ENCODE data around the gene OR52R1.
"Not testable (repeated sequence)": the region's sequence is repeated elsewhere in the genome, so short reads cannot be mapped to it uniquely, and the experiment has no call there.

The OR52R1 gene

DNA sequence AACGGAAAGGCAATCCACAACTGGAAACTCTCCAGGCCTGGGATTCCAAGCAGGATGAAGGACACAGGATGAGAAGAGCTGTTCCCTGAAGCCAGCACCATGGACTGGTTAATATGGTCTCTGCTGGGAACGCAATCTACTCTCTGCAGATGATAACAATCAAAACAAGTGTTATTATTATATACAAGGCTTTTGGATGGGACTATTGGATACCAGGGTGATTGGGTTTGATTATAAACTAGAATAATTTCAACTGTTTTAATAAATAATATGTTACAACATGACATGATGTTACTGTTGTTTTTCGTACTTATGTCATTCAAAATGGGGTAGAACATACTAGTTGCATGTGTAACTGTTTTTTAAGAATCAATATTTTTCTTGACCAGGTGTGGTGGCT lies at the start of gene OR52R1:
Gene OR52R1 (minus strand): TSS at position 101 of the 400 bp plus-strand sequence. CDS start 0 bp downstream, at position 101.
- Histone ChIP-seq H3K4me3 (ENCODE audit: low read length) (no peak within 1 kb of the TSS), H2AFZ (ENCODE audit: low read depth, low read length) (no peak within 1 kb of the TSS), H3K36me3 (ENCODE audit: insufficient read depth, low read length) (no peaks in the 10 kb centered on the region), H3K27me3 (ENCODE audit: insufficient read depth, low read length) (no peaks in the 10 kb centered on the region), H3K9me3 (ENCODE audit: low read length) (no peaks in the 10 kb centered on the region), H3K4me1 (ENCODE audit: insufficient read depth, low read length) (no peaks in the 10 kb centered on the region)

DNA sequence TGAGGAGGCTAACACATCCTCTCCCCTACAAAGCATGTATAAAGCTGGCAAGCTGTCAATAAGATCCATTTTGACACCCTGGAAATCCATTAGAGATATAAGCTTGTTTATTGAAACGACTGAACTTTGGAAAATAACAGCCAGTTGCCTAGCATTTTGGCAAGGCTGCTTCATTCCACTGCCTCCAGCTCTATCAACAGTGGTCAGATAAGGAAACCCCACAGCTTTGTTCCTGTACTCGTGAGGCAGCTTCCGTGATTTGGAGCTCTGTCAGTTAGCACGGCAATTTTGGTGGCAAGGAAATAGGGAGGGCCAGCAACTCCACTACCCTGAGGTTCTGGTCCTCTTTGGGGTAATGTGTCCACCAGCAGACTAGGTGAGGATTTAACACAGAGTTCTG lies 46.9 kb upstream of the OR52R1 start:
- H3K4me1 ChIP-seq (ENCODE audit: insufficient read depth, low read length) = no peaks in the 10 kb centered on the region
- H3K36me3 ChIP-seq (ENCODE audit: insufficient read depth, low read length) = no peaks in the 10 kb centered on the region
- H3K4me3 ChIP-seq (ENCODE audit: low read length) = no peak overlapping the region
- H3K9me3 ChIP-seq (ENCODE audit: low read length) = no peaks in the 10 kb centered on the region
- no peaks in the 10 kb centered on the region for H3K27me3 ChIP-seq (ENCODE audit: insufficient read depth, low read length)
- H2AFZ ChIP-seq (ENCODE audit: low read depth, low read length) = no peak overlapping the region

DNA sequence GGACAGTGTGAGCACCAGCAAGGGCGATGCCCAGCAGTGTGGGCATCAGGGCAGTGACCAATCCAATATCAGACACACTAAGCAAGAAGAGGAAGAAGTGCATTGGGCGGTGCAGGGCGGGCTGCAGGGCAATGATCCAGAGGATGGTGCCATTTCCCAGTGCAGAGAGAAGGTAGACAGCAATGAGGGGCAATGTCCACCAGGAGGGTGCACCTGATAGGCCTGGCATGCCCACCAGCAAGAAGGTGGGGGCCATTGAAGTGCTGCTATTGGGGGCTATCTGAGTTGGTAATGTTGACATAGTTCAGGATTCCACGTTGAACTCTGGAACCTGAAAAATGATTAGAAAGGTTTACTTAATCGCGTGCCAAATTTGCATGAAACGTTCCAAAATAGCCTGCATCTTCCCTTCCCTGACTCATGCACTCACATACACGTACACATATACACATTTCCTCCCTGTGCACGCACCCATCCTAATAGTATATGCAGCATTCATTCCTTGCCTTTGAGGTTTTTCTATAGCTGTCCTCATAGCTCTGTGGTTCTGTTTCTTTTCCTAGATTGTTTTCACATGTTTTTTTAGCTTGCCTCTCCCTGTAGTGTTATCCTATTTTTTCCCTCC lies 44.8 kb upstream of the OR52R1 start, which contains the start of gene OR51S1:
Gene OR51S1 (minus strand): TSS at position 301 of the 625 bp plus-strand sequence. CDS start 0 bp downstream, at position 301.
- Histone ChIP-seq H3K4me1 (ENCODE audit: insufficient read depth, low read length) (no peaks in the 10 kb centered on the region), H3K9me3 (ENCODE audit: low read length) (no peaks in the 10 kb centered on the region), H2AFZ (ENCODE audit: low read depth, low read length) (no peak within 1 kb of the TSS), H3K4me3 (ENCODE audit: low read length) (no peak within 1 kb of the TSS), H3K36me3 (ENCODE audit: insufficient read depth, low read length) (no peaks in the 10 kb centered on the region), H3K27me3 (ENCODE audit: insufficient read depth, low read length) (no peaks in the 10 kb centered on the region)

DNA sequence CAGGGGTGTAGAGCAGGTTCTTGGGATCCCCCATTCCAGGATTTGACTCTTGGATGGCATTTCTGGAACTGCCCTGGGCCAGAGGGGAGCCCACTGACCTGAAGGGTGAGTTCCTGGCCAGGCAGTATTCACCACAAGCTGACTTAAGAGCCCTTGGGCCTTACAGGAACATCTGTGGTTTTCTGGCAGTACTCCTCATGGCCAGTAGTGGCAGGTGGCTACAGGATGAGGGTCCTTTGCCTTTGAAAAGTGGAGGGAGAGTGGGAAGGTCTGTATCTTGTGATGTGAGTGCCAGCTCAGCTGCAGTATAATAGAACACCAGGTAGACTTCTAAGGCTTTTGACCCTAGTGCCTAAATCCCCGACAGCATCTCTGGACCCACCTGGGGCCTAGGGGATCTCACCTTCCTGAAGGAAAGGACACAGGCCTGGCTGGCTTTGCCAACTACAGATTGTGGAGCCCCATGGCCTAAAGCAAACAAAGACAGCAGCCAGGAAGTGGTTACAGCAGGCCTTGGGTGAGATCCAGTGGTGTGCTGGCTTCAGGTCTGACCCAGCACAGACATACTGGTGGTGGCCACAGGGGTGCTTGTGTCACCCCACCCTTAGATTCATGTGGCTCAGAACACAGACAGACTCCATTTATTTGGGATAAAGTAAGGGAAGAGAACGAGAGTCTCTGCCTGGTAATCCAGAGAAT lies 35.8 kb upstream of the OR52R1 start:
- Histone ChIP-seq H3K27me3 (ENCODE audit: insufficient read depth, low read length) (no peaks in the 10 kb centered on the region), H2AFZ (ENCODE audit: low read depth, low read length) (no peak overlapping the region), H3K9me3 (ENCODE audit: low read length) (no peaks in the 10 kb centered on the region), H3K4me3 (ENCODE audit: low read length) (no peak overlapping the region), H3K4me1 (ENCODE audit: insufficient read depth, low read length) (no peaks in the 10 kb centered on the region), H3K36me3 (ENCODE audit: insufficient read depth, low read length) (no peaks in the 10 kb centered on the region)

DNA sequence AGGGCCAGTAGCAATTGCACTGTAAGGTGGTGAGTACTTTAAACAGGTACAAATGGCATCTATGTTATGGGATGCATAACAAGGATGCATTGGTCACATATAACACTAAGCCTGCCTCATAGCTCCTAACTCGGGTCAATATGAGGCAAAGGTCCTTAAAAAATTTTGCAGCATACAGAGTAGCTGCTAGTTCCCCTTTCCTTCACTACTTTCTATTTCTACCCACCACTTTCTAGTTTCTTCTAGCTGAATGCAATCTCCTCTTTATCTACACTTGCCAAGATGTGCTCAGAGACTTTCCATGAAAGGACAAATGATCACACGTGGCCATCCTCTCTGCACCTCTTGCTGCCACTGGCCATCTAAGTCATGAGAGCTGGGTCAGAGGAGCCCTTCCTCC lies 26.7 kb upstream of the OR52R1 start:
- Histone ChIP-seq H2AFZ (ENCODE audit: low read depth, low read length) (no peak overlapping the region), H3K4me3 (ENCODE audit: low read length) (no peak overlapping the region), H3K27me3 (ENCODE audit: insufficient read depth, low read length) (no peaks in the 10 kb centered on the region), H3K9me3 (ENCODE audit: low read length) (no peaks in the 10 kb centered on the region), H3K36me3 (ENCODE audit: insufficient read depth, low read length) (no peaks in the 10 kb centered on the region), H3K4me1 (ENCODE audit: insufficient read depth, low read length) (no peaks in the 10 kb centered on the region)

DNA sequence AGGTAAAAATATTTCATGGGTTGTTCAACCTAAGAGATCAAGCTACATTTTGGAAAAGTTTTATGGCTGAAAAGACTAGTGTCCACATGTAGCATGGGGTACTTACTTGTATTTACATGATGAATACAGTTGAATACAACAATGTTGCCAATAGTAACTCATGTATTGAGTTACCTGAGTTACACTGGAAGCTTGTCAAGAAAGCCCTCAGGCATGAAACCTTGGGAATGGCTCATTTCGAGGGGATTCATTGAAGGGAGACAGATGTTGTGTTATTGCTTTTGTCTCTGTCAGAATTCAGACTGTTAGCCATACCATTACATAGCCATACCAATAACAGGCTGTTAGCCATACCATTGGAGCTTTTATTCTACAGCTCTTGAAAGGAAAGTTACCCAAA lies 26.2 kb upstream of the OR52R1 start:
- Histone ChIP-seq H3K36me3 (ENCODE audit: insufficient read depth, low read length) (no peaks in the 10 kb centered on the region), H3K9me3 (ENCODE audit: low read length) (no peaks in the 10 kb centered on the region), H2AFZ (ENCODE audit: low read depth, low read length) (no peak overlapping the region), H3K4me3 (ENCODE audit: low read length) (no peak overlapping the region), H3K27me3 (ENCODE audit: insufficient read depth, low read length) (no peaks in the 10 kb centered on the region), H3K4me1 (ENCODE audit: insufficient read depth, low read length) (no peaks in the 10 kb centered on the region)

DNA sequence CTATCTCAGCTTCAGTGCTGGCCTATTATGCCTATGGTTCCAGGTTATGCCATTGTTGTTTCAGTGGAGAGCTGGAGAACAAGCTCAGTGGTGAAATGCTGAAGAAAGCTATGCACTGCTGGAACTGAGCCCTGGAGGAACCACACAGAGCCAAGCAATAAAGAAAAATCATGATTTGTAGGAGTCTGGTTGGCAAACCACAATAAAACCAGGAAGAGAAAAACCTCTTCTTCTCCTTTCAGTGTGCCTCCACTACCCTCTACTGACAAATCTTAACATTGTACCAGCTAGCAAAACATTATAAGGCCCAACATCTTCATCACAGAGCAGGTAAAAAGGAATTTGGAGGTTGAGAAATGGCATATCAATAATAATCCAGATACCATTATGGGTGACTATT lies 22.2 kb upstream of the OR52R1 start:
- Histone ChIP-seq H3K4me1 (ENCODE audit: insufficient read depth, low read length) (no peaks in the 10 kb centered on the region), H3K4me3 (ENCODE audit: low read length) (no peak overlapping the region), H3K36me3 (ENCODE audit: insufficient read depth, low read length) (no peaks in the 10 kb centered on the region), H3K9me3 (ENCODE audit: low read length) (no peaks in the 10 kb centered on the region), H2AFZ (ENCODE audit: low read depth, low read length) (no peak overlapping the region), H3K27me3 (ENCODE audit: insufficient read depth, low read length) (no peaks in the 10 kb centered on the region)

DNA sequence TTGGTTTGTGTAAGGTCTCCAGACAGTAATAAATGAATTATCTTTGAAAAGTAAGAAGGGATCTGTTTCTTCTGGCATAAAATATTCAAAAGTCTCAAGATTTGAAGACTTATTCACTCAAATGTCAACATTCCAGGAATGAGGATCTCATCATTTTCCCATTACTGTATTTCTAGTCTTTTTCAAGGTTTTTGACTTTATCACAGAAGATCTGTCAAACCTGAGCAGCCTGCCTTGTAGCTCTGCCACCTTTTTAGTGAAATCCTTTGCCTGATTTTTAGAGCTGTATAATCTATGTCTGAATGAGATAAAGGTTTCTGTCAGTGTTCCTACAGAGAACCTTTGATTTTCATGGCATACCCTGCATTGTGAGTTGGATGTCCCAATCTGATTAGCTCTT lies 21.0 kb upstream of the OR52R1 start:
- H3K27me3 ChIP-seq (ENCODE audit: insufficient read depth, low read length) = no peaks in the 10 kb centered on the region
- no peak overlapping the region for H2AFZ ChIP-seq (ENCODE audit: low read depth, low read length)
- no peaks in the 10 kb centered on the region for H3K4me1 ChIP-seq (ENCODE audit: insufficient read depth, low read length)
- no peaks in the 10 kb centered on the region for H3K9me3 ChIP-seq (ENCODE audit: low read length)
- H3K4me3 ChIP-seq (ENCODE audit: low read length) = no peak overlapping the region
- H3K36me3 ChIP-seq (ENCODE audit: insufficient read depth, low read length) = no peaks in the 10 kb centered on the region

DNA sequence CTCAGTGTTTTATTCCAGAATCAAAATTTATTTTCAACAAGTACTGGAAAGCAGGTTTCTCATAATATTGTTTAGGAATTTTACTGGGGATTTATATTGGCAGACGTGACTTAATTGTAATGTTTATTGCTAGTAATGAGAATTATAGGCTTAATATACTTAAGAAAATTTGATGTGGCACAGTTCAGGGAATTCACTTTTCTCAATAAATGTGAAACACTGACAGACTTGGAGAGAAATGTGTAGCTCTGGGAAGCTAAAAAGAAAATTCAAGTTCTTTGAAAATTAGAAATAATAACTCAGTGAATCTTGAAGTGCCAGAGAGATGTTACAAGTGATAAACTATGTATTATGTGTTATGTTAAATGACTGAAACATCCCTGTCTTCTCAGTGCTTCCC lies 16.8 kb upstream of the OR52R1 start, which contains the start of gene OR51F2:
Gene OR51F2 (plus strand): TSS at position 301 of the 400 bp plus-strand sequence. CDS start 101 bp downstream, outside the sequence.
- no peak within 1 kb of the TSS for H2AFZ ChIP-seq (ENCODE audit: low read depth, low read length)
- no peaks in the 10 kb centered on the region for H3K36me3 ChIP-seq (ENCODE audit: insufficient read depth, low read length)
- H3K27me3 ChIP-seq (ENCODE audit: insufficient read depth, low read length) = no peaks in the 10 kb centered on the region
- no peaks in the 10 kb centered on the region for H3K9me3 ChIP-seq (ENCODE audit: low read length)
- H3K4me1 ChIP-seq (ENCODE audit: insufficient read depth, low read length) = no peaks in the 10 kb centered on the region
- no peak within 1 kb of the TSS for H3K4me3 ChIP-seq (ENCODE audit: low read length)

DNA sequence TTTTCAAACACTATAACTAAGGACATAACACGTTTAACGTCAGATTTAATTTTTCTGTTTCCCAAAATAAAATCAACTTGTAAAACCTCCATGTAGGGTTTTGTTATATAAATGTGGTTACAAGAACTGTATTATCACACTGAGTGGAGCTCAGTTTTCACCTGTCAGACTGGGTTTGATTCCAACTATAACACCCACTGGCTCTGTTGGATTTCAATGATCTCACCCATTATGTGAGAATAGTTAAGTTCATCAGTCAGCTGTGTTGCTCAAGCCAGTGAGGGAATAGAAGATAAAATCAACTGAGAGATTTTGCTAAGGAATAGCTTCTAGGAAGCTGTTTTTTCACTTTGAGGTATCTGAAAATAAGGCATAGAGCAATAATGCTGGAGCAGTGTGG lies 5.1 kb upstream of the OR52R1 start:
- H3K4me3 ChIP-seq (ENCODE audit: low read length) = no peak overlapping the region
- no peak overlapping the region for H2AFZ ChIP-seq (ENCODE audit: low read depth, low read length)
- no peaks in the 10 kb centered on the region for H3K36me3 ChIP-seq (ENCODE audit: insufficient read depth, low read length)

DNA sequence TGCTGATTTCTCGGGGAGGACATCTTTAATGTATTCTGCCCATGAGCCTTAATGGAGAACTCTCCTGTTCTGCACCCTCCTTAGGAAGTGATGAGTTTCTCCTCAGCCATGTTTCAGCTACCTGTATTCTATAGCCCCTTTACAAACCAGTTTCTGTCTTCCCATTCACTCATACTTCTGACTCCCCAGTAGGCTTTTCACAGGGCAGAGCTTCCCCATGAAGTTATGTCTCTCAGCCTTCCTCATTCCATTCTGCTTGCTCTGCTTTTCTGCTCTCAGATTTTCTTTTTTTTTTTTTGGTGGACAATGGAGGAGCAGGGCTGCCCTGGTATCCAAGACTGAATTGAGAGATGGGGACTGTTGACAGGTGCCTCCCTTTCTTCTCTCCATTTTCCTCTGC lies 4.3 kb upstream of the OR52R1 start:
- Histone ChIP-seq H3K4me1 (ENCODE audit: insufficient read depth, low read length) (no peaks in the 10 kb centered on the region), H2AFZ (ENCODE audit: low read depth, low read length) (no peak overlapping the region), H3K9me3 (ENCODE audit: low read length) (no peaks in the 10 kb centered on the region), H3K27me3 (ENCODE audit: insufficient read depth, low read length) (no peaks in the 10 kb centered on the region), H3K36me3 (ENCODE audit: insufficient read depth, low read length) (no peaks in the 10 kb centered on the region), H3K4me3 (ENCODE audit: low read length) (no peak overlapping the region)

More for the DNA sequence above, 5.1 kb upstream of the OR52R1 start:
- Histone ChIP-seq H3K4me1 (ENCODE audit: insufficient read depth, low read length) (no peaks in the 10 kb centered on the region), H3K9me3 (ENCODE audit: low read length) (no peaks in the 10 kb centered on the region), H3K27me3 (ENCODE audit: insufficient read depth, low read length) (no peaks in the 10 kb centered on the region)

DNA sequence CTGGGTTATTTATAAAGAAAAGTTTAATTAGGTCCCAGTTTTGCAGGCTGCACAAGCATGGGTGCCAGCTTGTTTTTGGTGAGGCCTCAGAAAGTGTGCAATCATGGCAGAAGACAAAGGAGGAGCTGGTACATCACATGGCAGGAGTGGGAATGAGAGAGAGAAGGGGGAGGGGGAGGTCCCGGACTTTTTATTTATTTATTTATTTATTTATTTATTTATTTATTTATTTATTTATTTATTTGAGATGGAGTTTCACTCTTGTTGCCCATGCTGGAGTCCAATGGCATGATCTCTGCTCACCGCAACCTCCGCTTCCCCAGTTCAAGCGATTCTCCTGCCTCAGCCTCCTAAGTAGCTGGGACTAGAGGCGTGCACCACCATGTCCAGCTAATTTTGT lies 2.9 kb downstream of the OR52R1 start:
- not testable (repeated sequence) for H3K27me3 ChIP-seq (ENCODE audit: insufficient read depth, low read length); H3K4me3 ChIP-seq (ENCODE audit: low read length); H3K36me3 ChIP-seq (ENCODE audit: insufficient read depth, low read length); H3K4me1 ChIP-seq (ENCODE audit: insufficient read depth, low read length); H2AFZ ChIP-seq (ENCODE audit: low read depth, low read length); H3K9me3 ChIP-seq (ENCODE audit: low read length)

DNA sequence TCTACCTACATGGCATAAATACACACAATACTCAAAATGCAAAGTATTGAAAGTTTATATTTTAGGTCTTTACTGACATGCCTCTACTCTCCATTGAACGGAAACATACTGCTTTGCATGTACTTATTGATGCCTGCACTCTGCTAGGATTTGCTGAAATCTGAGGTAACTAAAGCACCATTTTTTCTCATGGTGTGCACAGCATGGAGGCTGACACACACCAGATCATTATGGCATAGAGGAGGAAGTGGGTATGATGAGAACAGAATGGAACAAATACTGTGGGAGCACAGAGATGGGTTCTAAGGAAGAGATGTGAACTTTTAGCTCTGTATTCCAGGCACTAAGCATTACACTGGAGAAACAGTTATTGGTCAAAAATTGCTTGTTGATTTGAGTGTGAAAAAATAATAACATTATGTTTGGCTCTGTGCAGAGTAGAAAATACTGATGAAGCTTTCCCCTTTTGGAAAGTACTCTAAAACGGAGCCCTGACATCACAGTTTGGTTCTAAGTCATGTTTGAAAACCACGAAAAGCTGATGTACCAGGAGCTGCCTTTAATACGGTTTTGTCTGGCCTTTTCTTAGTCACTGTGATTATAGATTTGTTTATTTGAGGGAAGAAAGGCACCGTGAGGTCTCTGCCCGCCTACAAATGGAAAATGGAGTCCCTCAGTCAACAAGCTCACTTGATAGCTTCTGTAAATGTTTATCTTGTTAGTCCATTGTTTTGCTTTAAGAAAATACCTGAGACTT lies 5.6 kb downstream of the OR52R1 start:
- Histone ChIP-seq H2AFZ (ENCODE audit: low read depth, low read length) (no peak overlapping the region), H3K27me3 (ENCODE audit: insufficient read depth, low read length) (no peaks in the 10 kb centered on the region), H3K36me3 (ENCODE audit: insufficient read depth, low read length) (no peaks in the 10 kb centered on the region), H3K9me3 (ENCODE audit: low read length) (no peaks in the 10 kb centered on the region), H3K4me1 (ENCODE audit: insufficient read depth, low read length) (no peaks in the 10 kb centered on the region), H3K4me3 (ENCODE audit: low read length) (no peak overlapping the region)
